ENCODE results near the gene SIGLEC11. TPM values are rescaled to one million over a fixed set of nuclear protein-coding genes. Genes with fewer than 3 reads are reported as not detected.
"Not testable (repeated sequence)": the region's sequence is repeated elsewhere in the genome, so short reads cannot be mapped to it uniquely, and the experiment has no call there.

Gene SIGLEC11
- total RNA-seq, 1 donor from 2014 or later: not detected

- no peak for TF ChIP-seq CTCF (IDR thresholded peaks at IDR 0.05; ENCODE audit: unreplicated experiment)
- Mint-ChIP-seq H3K9me3 (ENCODE audit: low read depth) (no peaks in the 10 kb centered on the region), H3K36me3 (ENCODE audit: insufficient read depth) (no peaks in the 10 kb centered on the region), H3K4me1 (ENCODE audit: low read depth) (peaks cover 17% of the 10 kb centered on the region), H3K4me3 (ENCODE audit: low read depth) (no peak overlapping the region), H3K27me3 (no peaks in the 10 kb centered on the region), H3K27ac (no peak overlapping the region)
- DNase-seq (ENCODE audit: low spot score, unreplicated experiment): no peak
Observed at GRCh38 chr19:49949742-49950589, 11.0 kb downstream of the SIGLEC11 start.

- Mint-ChIP-seq H3K4me1 (ENCODE audit: low read depth) (no peaks in the 10 kb centered on the region), H3K9me3 (ENCODE audit: low read depth) (no peaks in the 10 kb centered on the region), H3K27ac (no peak overlapping the region), H3K36me3 (ENCODE audit: insufficient read depth) (no peaks in the 10 kb centered on the region), H3K27me3 (no peaks in the 10 kb centered on the region), H3K4me3 (ENCODE audit: low read depth) (no peak overlapping the region)
- no peak for TF ChIP-seq CTCF (IDR thresholded peaks at IDR 0.05; ENCODE audit: unreplicated experiment)
- DNase-seq (ENCODE audit: low spot score, unreplicated experiment): no peak
Observed at GRCh38 chr19:49946415-49946814, 14.6 kb downstream of the SIGLEC11 start.

- H3K27ac Mint-ChIP-seq; H3K36me3 Mint-ChIP-seq (ENCODE audit: insufficient read depth); H3K4me1 Mint-ChIP-seq (ENCODE audit: low read depth); H3K9me3 Mint-ChIP-seq (ENCODE audit: low read depth); H3K27me3 Mint-ChIP-seq; DNase-seq (ENCODE audit: low spot score, unreplicated experiment); H3K4me3 Mint-ChIP-seq (ENCODE audit: low read depth): not testable (repeated sequence)
Observed at GRCh38 chr19:49944567-49944966, 16.4 kb downstream of the SIGLEC11 start.

GRCh38 chr19:49940482-49940791 lies 20.5 kb downstream of the SIGLEC11 start:
- no peak for DNase-seq (ENCODE audit: low spot score, unreplicated experiment)
- no peak for TF ChIP-seq CTCF (IDR thresholded peaks at IDR 0.05; ENCODE audit: unreplicated experiment)
- H3K27ac Mint-ChIP-seq: no peak overlapping the region
- no peaks in the 10 kb centered on the region for H3K4me1 Mint-ChIP-seq (ENCODE audit: low read depth)
- H3K9me3 Mint-ChIP-seq (ENCODE audit: low read depth): no peaks in the 10 kb centered on the region
- H3K36me3 Mint-ChIP-seq (ENCODE audit: insufficient read depth): no peaks in the 10 kb centered on the region
- peaks cover 12% of the 10 kb centered on the region for H3K27me3 Mint-ChIP-seq
- no peak overlapping the region for H3K4me3 Mint-ChIP-seq (ENCODE audit: low read depth)

- no peak overlapping the region for H3K4me3 Mint-ChIP-seq (ENCODE audit: low read depth)
- no peaks in the 10 kb centered on the region for H3K36me3 Mint-ChIP-seq (ENCODE audit: insufficient read depth)
- no peak overlapping the region for H3K27ac Mint-ChIP-seq
- no peak for TF ChIP-seq CTCF (IDR thresholded peaks at IDR 0.05; ENCODE audit: unreplicated experiment)
- no peak for DNase-seq (ENCODE audit: low spot score, unreplicated experiment)
- no peaks in the 10 kb centered on the region for H3K9me3 Mint-ChIP-seq (ENCODE audit: low read depth)
- no peaks in the 10 kb centered on the region for H3K4me1 Mint-ChIP-seq (ENCODE audit: low read depth)
- peaks cover 12% of the 10 kb centered on the region for H3K27me3 Mint-ChIP-seq
Observed at GRCh38 chr19:49939721-49940481, 21.1 kb downstream of the SIGLEC11 start.
